H9 (cell line): ENCODE data around the gene ITPR2. TPM values are rescaled to one million over a fixed set of nuclear protein-coding genes. Genes with fewer than 3 reads are reported as not detected.

Experiments used
- DNase-seq: peaks from one replicate; pipeline ENCODE4 v3.0.0-alpha.2; 2017
- H2AFZ ChIP-seq: one replicate; pipeline ENCODE4 v1.6.1; 2013; ENCODE audit warnings: mild to moderate bottlenecking, low read length, control low read depth, moderate library complexity
- H2AK5ac ChIP-seq: 2 replicates; pipeline ENCODE4 v1.6.1; 2013; ENCODE audit warnings: low read length, control low read depth, mixed read lengths; ENCODE audit not compliant: insufficient read length
- H2BK120ac ChIP-seq: one replicate; pipeline ENCODE4 v1.6.1; 2013; ENCODE audit warnings: low read depth, mild to moderate bottlenecking, low read length, control low read depth, inconsistent platforms; ENCODE audit not compliant: poor library complexity, severe bottlenecking
- H2BK12ac ChIP-seq: 2 replicates; pipeline ENCODE4 v1.6.1; 2013; ENCODE audit warnings: low read length, control low read depth, mixed read lengths, low read depth; ENCODE audit not compliant: insufficient read length
- H2BK15ac ChIP-seq: 2 replicates; pipeline ENCODE4 v1.6.1; 2013; ENCODE audit warnings: low read depth, low read length, control low read depth
- H2BK20ac ChIP-seq: one replicate; pipeline ENCODE4 v1.6.1; 2013; ENCODE audit warnings: low read depth, mild to moderate bottlenecking, low read length, control low read depth, inconsistent platforms; ENCODE audit not compliant: poor library complexity, severe bottlenecking
- H2BK5ac ChIP-seq: 2 replicates; pipeline ENCODE4 v1.6.1; 2013; ENCODE audit warnings: low read length, control low read depth, mixed read lengths; ENCODE audit not compliant: insufficient read length
- H3K14ac ChIP-seq: 2 replicates; pipeline ENCODE4 v1.6.1; 2013; ENCODE audit warnings: low read length, control low read depth; ENCODE audit not compliant: insufficient read depth
- H3K18ac ChIP-seq: 2 replicates; pipeline ENCODE4 v1.6.1; 2013; ENCODE audit warnings: low read depth, mild to moderate bottlenecking, mixed read lengths, low read length, control low read depth; ENCODE audit not compliant: insufficient read length
- H3K23ac ChIP-seq: 2 replicates; pipeline ENCODE4 v1.6.1; 2013; ENCODE audit warnings: low read length, control low read depth, mixed read lengths, low read depth; ENCODE audit not compliant: insufficient read length
- H3K23me2 ChIP-seq: 2 replicates; pipeline ENCODE4 v1.6.1; 2013; ENCODE audit warnings: low read depth, mild to moderate bottlenecking, mixed read lengths, low read length, control low read depth; ENCODE audit not compliant: insufficient read length, poor library complexity, severe bottlenecking
- H3K27ac ChIP-seq: 2 replicates; pipeline ENCODE4 v1.5.1; 2013; ENCODE audit warnings: low read length, control low read depth, mixed read lengths, low read depth; ENCODE audit not compliant: insufficient read length
- H3K27me3 ChIP-seq: 2 replicates; pipeline ENCODE4 v1.6.1; 2013; ENCODE audit warnings: low read length, control low read depth, inconsistent platforms; ENCODE audit not compliant: insufficient read depth
- H3K4ac ChIP-seq: 2 replicates; pipeline ENCODE4 v1.6.1; 2013; ENCODE audit warnings: low read depth, mild to moderate bottlenecking, control low read depth, inconsistent platforms, low read length, moderate library complexity
- H3K4me1 ChIP-seq: 2 replicates; pipeline ENCODE4 v1.6.1; 2013; ENCODE audit warnings: low read length, control low read depth, inconsistent platforms; ENCODE audit not compliant: insufficient read depth
- H3K4me2 ChIP-seq: 2 replicates; pipeline ENCODE4 v1.6.1; 2013; ENCODE audit warnings: low read length, control low read depth, mixed read lengths; ENCODE audit not compliant: insufficient read length, insufficient read depth
- H3K56ac ChIP-seq: 2 replicates; pipeline ENCODE4 v1.6.1; 2013; ENCODE audit warnings: low read depth, mild to moderate bottlenecking, mixed read lengths, low read length, control low read depth; ENCODE audit not compliant: insufficient read length
- H3K79me1 ChIP-seq: 2 replicates; pipeline ENCODE4 v1.6.1; 2013; ENCODE audit warnings: low read depth, mild to moderate bottlenecking, moderate library complexity, low read length, control low read depth, inconsistent platforms; ENCODE audit not compliant: insufficient read depth, poor library complexity, severe bottlenecking
- H3K79me2 ChIP-seq: 2 replicates; pipeline ENCODE4 v1.6.1; 2013; ENCODE audit warnings: low read length, control low read depth, inconsistent platforms; ENCODE audit not compliant: insufficient read depth
- H3K9ac ChIP-seq: 2 replicates; pipeline ENCODE4 v1.6.1; 2013; ENCODE audit warnings: low read length, control low read depth, mixed read lengths; ENCODE audit not compliant: insufficient read length; ENCODE audit errors: extremely low read depth
- H3K9me3 ChIP-seq: one replicate; pipeline ENCODE4 v1.6.1; 2013; ENCODE audit warnings: low read depth, low read length, inconsistent platforms; ENCODE audit not compliant: control insufficient read depth
- H3T11ph ChIP-seq: one replicate; pipeline ENCODE4 v1.6.1; 2013; ENCODE audit warnings: mild to moderate bottlenecking, low read length, control low read depth, inconsistent platforms
- H4K20me1 ChIP-seq: one replicate; pipeline ENCODE4 v1.6.1; 2013; ENCODE audit not compliant: control insufficient read depth, insufficient read length, insufficient read depth
- H4K5ac ChIP-seq: 2 replicates; pipeline ENCODE4 v1.6.1; 2013; ENCODE audit warnings: low read depth, mild to moderate bottlenecking, mixed read lengths, low read length, control low read depth; ENCODE audit not compliant: insufficient read length
- H4K8ac ChIP-seq: replicated peaks from 2 replicates; pipeline ENCODE4 v1.6.1; 2013; ENCODE audit warnings: low read length, control low read depth, mixed read lengths, low read depth; ENCODE audit not compliant: insufficient read length
- H4K91ac ChIP-seq: 2 replicates; pipeline ENCODE4 v1.6.1; 2013; ENCODE audit warnings: low read depth, mild to moderate bottlenecking, moderate library complexity, mixed read lengths, low read length, control low read depth; ENCODE audit not compliant: insufficient read length
- H3K27ac Mint-ChIP-seq, 3 experiments: 2 replicates in 2 of 3; 3 replicates in 1 of 3; pipeline ENCODE4 v1.8.0; 2020 to 2021; ENCODE audit warnings: mixed read lengths in 3 of 3, mild to moderate bottlenecking in 1 of 3, moderate library complexity in 1 of 3
- H3K27me3 Mint-ChIP-seq: 2 replicates; pipeline ENCODE4 v1.8.0; 2021; ENCODE audit warnings: low read depth, mild to moderate bottlenecking, moderate library complexity, mixed read lengths
- H3K36me3 Mint-ChIP-seq, 3 experiments: 2 replicates in 2 of 3; 3 replicates in 1 of 3; pipeline ENCODE4 v1.8.0; 2020 to 2021; ENCODE audit warnings: low read depth in 3 of 3, mixed read lengths in 3 of 3; ENCODE audit not compliant: insufficient read depth in 1 of 3
- H3K4me1 Mint-ChIP-seq, 2 experiments: 2 replicates each; pipeline ENCODE4 v1.8.0; 2020; ENCODE audit warnings: mixed read lengths in 2 of 2
- H3K4me3 Mint-ChIP-seq, 2 experiments: 2 replicates in 1 of 2; 3 replicates in 1 of 2; pipeline ENCODE4 v1.8.0; 2020 to 2021; ENCODE audit warnings: mild to moderate bottlenecking in 2 of 2, mixed read lengths in 2 of 2, moderate library complexity in 1 of 2
- H3K9me3 Mint-ChIP-seq, 2 experiments: 2 replicates in 1 of 2; 3 replicates in 1 of 2; pipeline ENCODE4 v1.8.0; 2020; ENCODE audit warnings: mild to moderate bottlenecking in 2 of 2, mixed read lengths in 2 of 2, moderate library complexity in 1 of 2
- CTCF ChIP-seq: fragments of 200-600 bp; sonication (generic); conservative IDR thresholded peaks from 3 replicates; pipeline ENCODE4 v1.8.0; 2021; ENCODE audit warnings: antibody characterized with exemption, mild to moderate bottlenecking
- WGBS: extraction: QIAGEN DNeasy Blood & Tissue Kit; methylation state at CpG from one replicate; pipeline ENCODE4 v1.1.7; 2013; ENCODE audit warnings: missing lambda C conversion rate, low lambda C conversion rate, mixed read lengths; ENCODE audit not compliant: insufficient read length; ENCODE audit errors: extremely low coverage; 5-methylcytosine and 5-hydroxymethylcytosine counted together
- total RNA-seq: library from RNA; stranded (reverse); gene quantifications from 2 replicates; pipeline ENCODE4 v1.2.1, GENCODE V29; 2021

Gene ITPR2
- total RNA-seq, 1 experiment from 2014 or later = 14.8 TPM

- Histone ChIP-seq H4K5ac (no peak overlapping the region), H3K4me2 (no peak overlapping the region), H2BK5ac (no peak overlapping the region), H3K18ac (no peak overlapping the region), H3K23ac (no peak overlapping the region), H3K27me3 (no peaks in the 10 kb centered on the region), H2BK20ac (no peak overlapping the region), H3K23me2 (no peaks in the 10 kb centered on the region), H2AFZ (no peak overlapping the region), H3K14ac (no peak overlapping the region), H4K20me1 (no peaks in the 10 kb centered on the region), H3K79me2 (peaks cover 6% of the 10 kb centered on the region; the same call in 1 of the 2 replicates), H3K27ac (no peak overlapping the region), H3K4me1 (peaks cover 22% of the 10 kb centered on the region; the same call in 1 of the 2 replicates), H3K79me1 (no peaks in the 10 kb centered on the region), H3K56ac (no peak overlapping the region), H2BK12ac (no peak overlapping the region), H3K9ac (no peak overlapping the region), H4K91ac (no peak overlapping the region), H3T11ph (no peak overlapping the region), H3K9me3 (no peaks in the 10 kb centered on the region), H2AK5ac (no peak overlapping the region), H2BK120ac (no peak overlapping the region), H3K4ac (no peak overlapping the region), H4K8ac (no peak overlapping the region), H2BK15ac (no peak overlapping the region)
- no peaks in the 10 kb centered on the region for H3K27me3 Mint-ChIP-seq
- no peak for DNase-seq
- peaks cover 0 to 3% (median 0%) of the 10 kb centered on the region in 3 experiments; a peak in 1 of 7 replicates for H3K36me3 Mint-ChIP-seq
- H3K4me3 Mint-ChIP-seq = no peak overlapping the region
- no peaks in the 10 kb centered on the region for H3K9me3 Mint-ChIP-seq
- H3K4me1 Mint-ChIP-seq = peaks cover 26 to 42% of the 10 kb centered on the region in 2 experiments
- no peak for TF ChIP-seq CTCF
- WGBS = no CpG with 5 or more reads among the region's 4 CpGs
- H3K27ac Mint-ChIP-seq = peak overlapping the region in 2 of 3 experiments; percentile 31 to 45; a peak in 1 of 7 replicates
Measured at GRCh38 chr12:26746121-26746714, 86.8 kb downstream of the ITPR2 start.
